Measurements from ENCODE around the gene DENND1A. TPM values are rescaled to one million over a fixed set of nuclear protein-coding genes. Genes with fewer than 3 reads are reported as not detected.

Gene DENND1A
- total RNA-seq, 3 donors from 2014 or later: 18.4 to 21.3 (median 20.1) TPM

- Histone ChIP-seq H3K36me3 (no peaks in the 10 kb centered on the region), H3K27me3 (no peaks in the 10 kb centered on the region), H3K4me1 (no peaks in the 10 kb centered on the region), H3K4me3 (no peak overlapping the region), H3K9me3 (no peaks in the 10 kb centered on the region), H3K27ac (no peak overlapping the region)
- intact Hi-C loops (cut with DNase I; ENCODE audit: low total_unique reads): no loop called here
- no peak for TF ChIP-seq POLR2AphosphoS5 (IDR thresholded peaks at IDR 0.05)
- no peak for TF ChIP-seq POLR2A (IDR thresholded peaks at IDR 0.05)
- TF ChIP-seq CTCF (IDR thresholded peaks at IDR 0.05): no peak
- no peak for DNase-seq (ENCODE audit: low spot score in 2 of 2)
Observed at GRCh38 chr9:123542435-123543225, 387.3 kb downstream of the DENND1A start.

- intact Hi-C loops (cut with DNase I; ENCODE audit: low total_unique reads): no loop called here
- no peaks in the 10 kb centered on the region for H3K4me1 ChIP-seq
Observed at GRCh38 chr9:123541411-123541810, 388.5 kb downstream of the DENND1A start.

GRCh38 chr9:123540457-123540856 lies 389.5 kb downstream of the DENND1A start:
- Histone ChIP-seq H3K36me3 (no peaks in the 10 kb centered on the region), H3K4me1 (no peaks in the 10 kb centered on the region), H3K27me3 (no peaks in the 10 kb centered on the region), H3K27ac (no peak overlapping the region), H3K9me3 (no peaks in the 10 kb centered on the region), H3K4me3 (no peak overlapping the region)
- intact Hi-C loops (cut with DNase I; ENCODE audit: low total_unique reads): no loop called here
- no peak for TF ChIP-seq CTCF (IDR thresholded peaks at IDR 0.05)
- no peak for TF ChIP-seq POLR2A (IDR thresholded peaks at IDR 0.05)
- no peak for TF ChIP-seq POLR2AphosphoS5 (IDR thresholded peaks at IDR 0.05)
- no peak for DNase-seq (ENCODE audit: low spot score in 2 of 2)

More at GRCh38 chr9:123541411-123541810, 388.5 kb downstream of the DENND1A start:
- Histone ChIP-seq H3K27me3 (no peaks in the 10 kb centered on the region), H3K36me3 (no peaks in the 10 kb centered on the region), H3K9me3 (no peaks in the 10 kb centered on the region), H3K27ac (no peak overlapping the region), H3K4me3 (no peak overlapping the region)
- no peak for DNase-seq (ENCODE audit: low spot score in 2 of 2)
- TF ChIP-seq POLR2AphosphoS5 (IDR thresholded peaks at IDR 0.05) (no peak), POLR2A (IDR thresholded peaks at IDR 0.05) (no peak), CTCF (IDR thresholded peaks at IDR 0.05) (no peak)

GRCh38 chr9:123537809-123538208 lies 392.1 kb downstream of the DENND1A start:
- TF ChIP-seq CTCF (IDR thresholded peaks at IDR 0.05): no peak
- TF ChIP-seq POLR2AphosphoS5 (IDR thresholded peaks at IDR 0.05): no peak
- no peak for TF ChIP-seq POLR2A (IDR thresholded peaks at IDR 0.05)
- Histone ChIP-seq H3K9me3 (no peaks in the 10 kb centered on the region), H3K36me3 (no peaks in the 10 kb centered on the region), H3K27ac (no peak overlapping the region), H3K27me3 (no peaks in the 10 kb centered on the region), H3K4me1 (no peaks in the 10 kb centered on the region), H3K4me3 (no peak overlapping the region)
- intact Hi-C loops (cut with DNase I; ENCODE audit: low total_unique reads): no loop called here
- DNase-seq (ENCODE audit: low spot score in 2 of 2): no peak

GRCh38 chr9:123536455-123536868 lies 393.5 kb downstream of the DENND1A start:
- H3K36me3 ChIP-seq: no peaks in the 10 kb centered on the region
- intact Hi-C loops (cut with DNase I; ENCODE audit: low total_unique reads): no loop called here
- no peak overlapping the region for H3K27ac ChIP-seq
- DNase-seq (ENCODE audit: low spot score in 2 of 2): no peak
- H3K9me3 ChIP-seq: no peaks in the 10 kb centered on the region
- no peak overlapping the region for H3K4me3 ChIP-seq
- no peak for TF ChIP-seq POLR2AphosphoS5 (IDR thresholded peaks at IDR 0.05)
- TF ChIP-seq POLR2A (IDR thresholded peaks at IDR 0.05): no peak
- TF ChIP-seq CTCF (IDR thresholded peaks at IDR 0.05): no peak
- H3K4me1 ChIP-seq: no peaks in the 10 kb centered on the region
- no peaks in the 10 kb centered on the region for H3K27me3 ChIP-seq
